ENCODE measurements around the gene RUSC2.

RUSC2 gene, protein sequence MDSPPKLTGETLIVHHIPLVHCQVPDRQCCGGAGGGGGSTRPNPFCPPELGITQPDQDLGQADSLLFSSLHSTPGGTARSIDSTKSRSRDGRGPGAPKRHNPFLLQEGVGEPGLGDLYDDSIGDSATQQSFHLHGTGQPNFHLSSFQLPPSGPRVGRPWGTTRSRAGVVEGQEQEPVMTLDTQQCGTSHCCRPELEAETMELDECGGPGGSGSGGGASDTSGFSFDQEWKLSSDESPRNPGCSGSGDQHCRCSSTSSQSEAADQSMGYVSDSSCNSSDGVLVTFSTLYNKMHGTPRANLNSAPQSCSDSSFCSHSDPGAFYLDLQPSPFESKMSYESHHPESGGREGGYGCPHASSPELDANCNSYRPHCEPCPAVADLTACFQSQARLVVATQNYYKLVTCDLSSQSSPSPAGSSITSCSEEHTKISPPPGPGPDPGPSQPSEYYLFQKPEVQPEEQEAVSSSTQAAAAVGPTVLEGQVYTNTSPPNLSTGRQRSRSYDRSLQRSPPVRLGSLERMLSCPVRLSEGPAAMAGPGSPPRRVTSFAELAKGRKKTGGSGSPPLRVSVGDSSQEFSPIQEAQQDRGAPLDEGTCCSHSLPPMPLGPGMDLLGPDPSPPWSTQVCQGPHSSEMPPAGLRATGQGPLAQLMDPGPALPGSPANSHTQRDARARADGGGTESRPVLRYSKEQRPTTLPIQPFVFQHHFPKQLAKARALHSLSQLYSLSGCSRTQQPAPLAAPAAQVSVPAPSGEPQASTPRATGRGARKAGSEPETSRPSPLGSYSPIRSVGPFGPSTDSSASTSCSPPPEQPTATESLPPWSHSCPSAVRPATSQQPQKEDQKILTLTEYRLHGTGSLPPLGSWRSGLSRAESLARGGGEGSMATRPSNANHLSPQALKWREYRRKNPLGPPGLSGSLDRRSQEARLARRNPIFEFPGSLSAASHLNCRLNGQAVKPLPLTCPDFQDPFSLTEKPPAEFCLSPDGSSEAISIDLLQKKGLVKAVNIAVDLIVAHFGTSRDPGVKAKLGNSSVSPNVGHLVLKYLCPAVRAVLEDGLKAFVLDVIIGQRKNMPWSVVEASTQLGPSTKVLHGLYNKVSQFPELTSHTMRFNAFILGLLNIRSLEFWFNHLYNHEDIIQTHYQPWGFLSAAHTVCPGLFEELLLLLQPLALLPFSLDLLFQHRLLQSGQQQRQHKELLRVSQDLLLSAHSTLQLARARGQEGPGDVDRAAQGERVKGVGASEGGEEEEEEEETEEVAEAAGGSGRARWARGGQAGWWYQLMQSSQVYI (N-terminal part only)
- long read RNA-seq: 0 reads

DNA sequence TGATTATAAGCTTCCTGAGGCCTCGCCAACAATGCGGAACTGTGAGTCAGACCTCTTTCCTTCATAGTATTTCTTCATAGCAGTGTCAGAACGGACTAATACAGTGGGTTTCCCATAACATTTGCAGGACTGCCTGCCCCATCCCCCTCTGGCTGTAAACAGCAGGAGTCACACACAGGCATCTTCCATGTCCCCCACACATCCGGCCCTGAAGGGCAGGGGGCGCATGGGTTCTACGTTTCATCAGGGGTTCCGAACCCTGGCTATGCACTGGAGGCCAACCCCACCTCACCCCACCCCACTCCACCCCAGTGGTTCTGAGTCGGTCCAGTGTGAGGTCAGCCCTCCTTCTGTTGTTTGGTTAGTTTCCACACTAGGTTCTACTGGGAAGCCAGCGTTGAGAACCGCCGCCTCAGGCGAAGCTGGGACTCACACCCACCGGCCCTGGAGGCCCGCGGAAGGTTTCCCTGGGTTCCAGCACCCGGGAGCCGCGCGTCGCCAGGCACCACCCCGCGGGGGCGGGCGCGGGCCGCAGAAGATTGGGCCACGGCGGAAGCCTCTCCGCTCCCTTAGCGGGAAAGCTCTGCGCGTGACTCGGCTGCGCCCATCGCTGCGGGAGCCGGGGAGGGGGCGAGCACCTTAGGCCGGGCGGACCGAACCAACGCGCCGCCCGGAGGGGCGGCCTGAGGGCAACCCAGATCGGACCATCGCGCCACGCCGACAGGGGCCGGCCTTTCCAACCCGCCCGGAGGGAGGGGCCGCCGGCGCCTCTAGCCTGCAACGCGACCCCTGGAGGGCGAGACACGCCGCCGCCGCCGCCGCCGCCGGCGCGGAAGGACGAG is at the start of gene RUSC2:
TSS of gene RUSC2 (plus strand) at position 799 of the 842 bp plus-strand sequence. CDS start 56,411 bp downstream, outside the sequence.
- Histone ChIP-seq H3K27ac (replicated peaks) (no peak within 1 kb of the TSS), H3K4me3 (replicated peaks; ENCODE audit: insufficient read depth, low read length) (peak within 1 kb of the TSS; percentile 51), H3K27me3 (ENCODE audit: insufficient read depth, poor library complexity, severe bottlenecking) (no peaks in the 10 kb centered on the region)
- DNase-seq (ENCODE audit: low read depth in 1 of 2, low spot score in 1 of 2): peak; percentile 56 to 64
- TF ChIP-seq GABPA (IDR thresholded peaks at IDR 0.05; ENCODE audit: low read depth) (no peak), SPI1 (IDR thresholded peaks at IDR 0.05; ENCODE audit: borderline replicate concordance, low read depth) (no peak)
- TF ChIP-seq, protein P1, sequence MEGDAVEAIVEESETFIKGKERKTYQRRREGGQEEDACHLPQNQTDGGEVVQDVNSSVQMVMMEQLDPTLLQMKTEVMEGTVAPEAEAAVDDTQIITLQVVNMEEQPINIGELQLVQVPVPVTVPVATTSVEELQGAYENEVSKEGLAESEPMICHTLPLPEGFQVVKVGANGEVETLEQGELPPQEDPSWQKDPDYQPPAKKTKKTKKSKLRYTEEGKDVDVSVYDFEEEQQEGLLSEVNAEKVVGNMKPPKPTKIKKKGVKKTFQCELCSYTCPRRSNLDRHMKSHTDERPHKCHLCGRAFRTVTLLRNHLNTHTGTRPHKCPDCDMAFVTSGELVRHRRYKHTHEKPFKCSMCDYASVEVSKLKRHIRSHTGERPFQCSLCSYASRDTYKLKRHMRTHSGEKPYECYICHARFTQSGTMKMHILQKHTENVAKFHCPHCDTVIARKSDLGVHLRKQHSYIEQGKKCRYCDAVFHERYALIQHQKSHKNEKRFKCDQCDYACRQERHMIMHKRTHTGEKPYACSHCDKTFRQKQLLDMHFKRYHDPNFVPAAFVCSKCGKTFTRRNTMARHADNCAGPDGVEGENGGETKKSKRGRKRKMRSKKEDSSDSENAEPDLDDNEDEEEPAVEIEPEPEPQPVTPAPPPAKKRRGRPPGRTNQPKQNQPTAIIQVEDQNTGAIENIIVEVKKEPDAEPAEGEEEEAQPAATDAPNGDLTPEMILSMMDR (IDR thresholded peaks at IDR 0.05; ENCODE audit: insufficient read depth, low read length): no peak
- TF ChIP-seq, protein P2, sequence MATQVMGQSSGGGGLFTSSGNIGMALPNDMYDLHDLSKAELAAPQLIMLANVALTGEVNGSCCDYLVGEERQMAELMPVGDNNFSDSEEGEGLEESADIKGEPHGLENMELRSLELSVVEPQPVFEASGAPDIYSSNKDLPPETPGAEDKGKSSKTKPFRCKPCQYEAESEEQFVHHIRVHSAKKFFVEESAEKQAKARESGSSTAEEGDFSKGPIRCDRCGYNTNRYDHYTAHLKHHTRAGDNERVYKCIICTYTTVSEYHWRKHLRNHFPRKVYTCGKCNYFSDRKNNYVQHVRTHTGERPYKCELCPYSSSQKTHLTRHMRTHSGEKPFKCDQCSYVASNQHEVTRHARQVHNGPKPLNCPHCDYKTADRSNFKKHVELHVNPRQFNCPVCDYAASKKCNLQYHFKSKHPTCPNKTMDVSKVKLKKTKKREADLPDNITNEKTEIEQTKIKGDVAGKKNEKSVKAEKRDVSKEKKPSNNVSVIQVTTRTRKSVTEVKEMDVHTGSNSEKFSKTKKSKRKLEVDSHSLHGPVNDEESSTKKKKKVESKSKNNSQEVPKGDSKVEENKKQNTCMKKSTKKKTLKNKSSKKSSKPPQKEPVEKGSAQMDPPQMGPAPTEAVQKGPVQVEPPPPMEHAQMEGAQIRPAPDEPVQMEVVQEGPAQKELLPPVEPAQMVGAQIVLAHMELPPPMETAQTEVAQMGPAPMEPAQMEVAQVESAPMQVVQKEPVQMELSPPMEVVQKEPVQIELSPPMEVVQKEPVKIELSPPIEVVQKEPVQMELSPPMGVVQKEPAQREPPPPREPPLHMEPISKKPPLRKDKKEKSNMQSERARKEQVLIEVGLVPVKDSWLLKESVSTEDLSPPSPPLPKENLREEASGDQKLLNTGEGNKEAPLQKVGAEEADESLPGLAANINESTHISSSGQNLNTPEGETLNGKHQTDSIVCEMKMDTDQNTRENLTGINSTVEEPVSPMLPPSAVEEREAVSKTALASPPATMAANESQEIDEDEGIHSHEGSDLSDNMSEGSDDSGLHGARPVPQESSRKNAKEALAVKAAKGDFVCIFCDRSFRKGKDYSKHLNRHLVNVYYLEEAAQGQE (IDR thresholded peaks at IDR 0.05; ENCODE audit: insufficient replicate concordance, low read depth): no peak

- no peak for DNase-seq (ENCODE audit: low read depth in 1 of 2, low spot score in 1 of 2)
These were observed 43.9 kb upstream of the RUSC2 start for GRCh38 chr9:35446012-35446411.

More at GRCh38 chr9:35446012-35446411, 43.9 kb upstream of the RUSC2 start:
- TF ChIP-seq GABPA (IDR thresholded peaks at IDR 0.05; ENCODE audit: low read depth): no peak
- TF ChIP-seq, protein P2 (IDR thresholded peaks at IDR 0.05; ENCODE audit: insufficient replicate concordance, low read depth): no peak
- TF ChIP-seq SPI1 (IDR thresholded peaks at IDR 0.05; ENCODE audit: borderline replicate concordance, low read depth): no peak
- TF ChIP-seq POLR2AphosphoS5 (IDR thresholded peaks at IDR 0.05; ENCODE audit: low read depth): no peak
- TF ChIP-seq, protein P1 (IDR thresholded peaks at IDR 0.05; ENCODE audit: insufficient read depth, low read length): no peak
- Histone ChIP-seq H3K4me3 (replicated peaks; ENCODE audit: insufficient read depth, low read length) (no peak overlapping the region), H3K27ac (replicated peaks) (no peak overlapping the region), H3K27me3 (ENCODE audit: insufficient read depth, poor library complexity, severe bottlenecking) (no peaks in the 10 kb centered on the region)
